HEK293 (cell line): ENCODE data around the gene ANKS6.

Source experiments
- AEBP2 ChIP-seq: fragments of 450-650 bp; formaldehyde crosslinking; IDR thresholded peaks from 2 replicates; pipeline ENCODE4 v1.5.1; 2016; ENCODE audit warnings: missing biosample characterization, missing genetic modification characterization, borderline replicate concordance
- BCL11A ChIP-seq: fragments of 450-650 bp; formaldehyde crosslinking; IDR thresholded peaks from 2 replicates; pipeline ENCODE4 v1.5.1; 2016; ENCODE audit warnings: low read depth, missing biosample characterization, missing genetic modification characterization
- CTCF ChIP-seq: fragments of 450-650 bp; formaldehyde crosslinking; IDR thresholded peaks from 2 replicates; pipeline ENCODE4 v1.5.1; 2016; ENCODE audit warnings: missing biosample characterization, missing genetic modification characterization
- GLI4 ChIP-seq: fragments of 450-650 bp; formaldehyde crosslinking; IDR thresholded peaks from 2 replicates; pipeline ENCODE4 v1.5.1; 2016; ENCODE audit warnings: missing biosample characterization, missing genetic modification characterization
- RBAK ChIP-seq: fragments of 450-650 bp; formaldehyde crosslinking; IDR thresholded peaks from 2 replicates; pipeline ENCODE4 v1.5.1; 2016; ENCODE audit warnings: missing biosample characterization, missing genetic modification characterization
- REST ChIP-seq: fragments of 450-650 bp; formaldehyde crosslinking; IDR thresholded peaks from 2 replicates; pipeline ENCODE4 v1.5.1; 2016; ENCODE audit warnings: missing biosample characterization, missing genetic modification characterization
- SETDB1 ChIP-seq: IDR thresholded peaks from one replicate; pipeline ENCODE4 v1.6.1; 2017; ENCODE audit warnings: mild to moderate bottlenecking, low read length, moderate library complexity, mixed read lengths; ENCODE audit not compliant: insufficient read length
- WT1 ChIP-seq: fragments of 450-650 bp; formaldehyde crosslinking; IDR thresholded peaks from 2 replicates; pipeline ENCODE4 v1.5.1; 2016; ENCODE audit warnings: missing biosample characterization, missing genetic modification characterization
- ZFHX2 ChIP-seq: fragments of 450-650 bp; formaldehyde crosslinking; conservative IDR thresholded peaks from 2 replicates; pipeline ENCODE4 v1.5.1; 2016; ENCODE audit warnings: missing biosample characterization, missing genetic modification characterization
- ZNF404 ChIP-seq: fragments of 450-650 bp; formaldehyde crosslinking; IDR thresholded peaks from 2 replicates; pipeline ENCODE4 v1.5.1; 2017; ENCODE audit warnings: missing biosample characterization, missing genetic modification characterization
- ZNF692 ChIP-seq: fragments of 450-650 bp; formaldehyde crosslinking; IDR thresholded peaks from 2 replicates; pipeline ENCODE4 v1.5.1; 2016; ENCODE audit warnings: missing biosample characterization, missing genetic modification characterization
- TF ChIP-seq, protein P1 (sequence below): fragments of 450-650 bp; formaldehyde crosslinking; IDR thresholded peaks from 2 replicates; pipeline ENCODE4; 2016; ENCODE audit warnings: missing biosample characterization, missing genetic modification characterization
- TF ChIP-seq, protein P2 (sequence below): fragments of 450-650 bp; formaldehyde crosslinking; conservative IDR thresholded peaks from 2 replicates; pipeline ENCODE4 v1.5.1; 2016; ENCODE audit warnings: low read depth, missing biosample characterization, missing genetic modification characterization

GRCh38 chr9:98688710-98689495 lies 107.5 kb downstream of the ANKS6 start:
- TF ChIP-seq BCL11A (tag by site-specific recombination): no peak
- TF ChIP-seq CTCF (tag by site-specific recombination): no peak
- TF ChIP-seq, protein P1, sequence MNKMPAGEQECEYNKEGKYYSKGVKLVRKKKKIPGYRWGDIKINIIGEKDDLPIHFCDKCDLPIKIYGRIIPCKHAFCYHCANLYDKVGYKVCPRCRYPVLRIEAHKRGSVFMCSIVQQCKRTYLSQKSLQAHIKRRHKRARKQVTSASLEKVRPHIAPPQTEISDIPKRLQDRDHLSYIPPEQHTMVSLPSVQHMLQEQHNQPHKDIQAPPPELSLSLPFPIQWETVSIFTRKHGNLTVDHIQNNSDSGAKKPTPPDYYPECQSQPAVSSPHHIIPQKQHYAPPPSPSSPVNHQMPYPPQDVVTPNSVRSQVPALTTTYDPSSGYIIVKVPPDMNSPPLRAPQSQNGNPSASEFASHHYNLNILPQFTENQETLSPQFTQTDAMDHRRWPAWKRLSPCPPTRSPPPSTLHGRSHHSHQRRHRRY (tag by site-specific recombination): no peak
- no peak for TF ChIP-seq REST (tag by site-specific recombination)
- no peak for TF ChIP-seq ZNF404
- no peak for TF ChIP-seq SETDB1
- no peak for TF ChIP-seq GLI4 (tag by site-specific recombination)
- TF ChIP-seq RBAK (tag by site-specific recombination): no peak
- no peak for TF ChIP-seq ZFHX2 (tag by site-specific recombination)
- TF ChIP-seq AEBP2 (tag by site-specific recombination): no peak
- TF ChIP-seq WT1 (tag by site-specific recombination): no peak
- TF ChIP-seq, protein P2, sequence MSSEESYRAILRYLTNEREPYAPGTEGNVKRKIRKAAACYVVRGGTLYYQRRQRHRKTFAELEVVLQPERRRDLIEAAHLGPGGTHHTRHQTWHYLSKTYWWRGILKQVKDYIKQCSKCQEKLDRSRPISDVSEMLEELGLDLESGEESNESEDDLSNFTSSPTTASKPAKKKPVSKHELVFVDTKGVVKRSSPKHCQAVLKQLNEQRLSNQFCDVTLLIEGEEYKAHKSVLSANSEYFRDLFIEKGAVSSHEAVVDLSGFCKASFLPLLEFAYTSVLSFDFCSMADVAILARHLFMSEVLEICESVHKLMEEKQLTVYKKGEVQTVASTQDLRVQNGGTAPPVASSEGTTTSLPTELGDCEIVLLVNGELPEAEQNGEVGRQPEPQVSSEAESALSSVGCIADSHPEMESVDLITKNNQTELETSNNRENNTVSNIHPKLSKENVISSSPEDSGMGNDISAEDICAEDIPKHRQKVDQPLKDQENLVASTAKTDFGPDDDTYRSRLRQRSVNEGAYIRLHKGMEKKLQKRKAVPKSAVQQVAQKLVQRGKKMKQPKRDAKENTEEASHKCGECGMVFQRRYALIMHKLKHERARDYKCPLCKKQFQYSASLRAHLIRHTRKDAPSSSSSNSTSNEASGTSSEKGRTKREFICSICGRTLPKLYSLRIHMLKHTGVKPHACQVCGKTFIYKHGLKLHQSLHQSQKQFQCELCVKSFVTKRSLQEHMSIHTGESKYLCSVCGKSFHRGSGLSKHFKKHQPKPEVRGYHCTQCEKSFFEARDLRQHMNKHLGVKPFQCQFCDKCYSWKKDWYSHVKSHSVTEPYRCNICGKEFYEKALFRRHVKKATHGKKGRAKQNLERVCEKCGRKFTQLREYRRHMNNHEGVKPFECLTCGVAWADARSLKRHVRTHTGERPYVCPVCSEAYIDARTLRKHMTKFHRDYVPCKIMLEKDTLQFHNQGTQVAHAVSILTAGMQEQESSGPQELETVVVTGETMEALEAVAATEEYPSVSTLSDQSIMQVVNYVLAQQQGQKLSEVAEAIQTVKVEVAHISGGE: no peak
- no peak for TF ChIP-seq ZNF692 (tag by site-specific recombination)
